ENCODE data around the gene PMEPA1.

PMEPA1 gene

GRCh38 chr20:57711311-57711712 lies 1.5 kb upstream of the PMEPA1 start:
- DNase-seq (ENCODE audit: low read depth): no peak

- DNase-seq (ENCODE audit: low read depth): no peak
These were observed 1.0 kb upstream of the PMEPA1 start for GRCh38 chr20:57710841-57711240.

GRCh38 chr20:57708694-57709673 lies 831 bp downstream of the PMEPA1 start:
- no peak for DNase-seq (ENCODE audit: low read depth)

GRCh38 chr20:57707849-57708693 lies 1.7 kb downstream of the PMEPA1 start:
- no peak for DNase-seq (ENCODE audit: low read depth)

GRCh38 chr20:57707320-57707719 lies 2.5 kb downstream of the PMEPA1 start:
- no peak for DNase-seq (ENCODE audit: low read depth)

- DNase-seq (ENCODE audit: low read depth): no peak
These were observed 4.5 kb downstream of the PMEPA1 start for GRCh38 chr20:57705127-57705899.

- no peak for DNase-seq (ENCODE audit: low read depth)
These were observed 5.6 kb downstream of the PMEPA1 start for GRCh38 chr20:57704245-57704644.

- DNase-seq (ENCODE audit: low read depth): no peak
These were observed 6.8 kb downstream of the PMEPA1 start for GRCh38 chr20:57703013-57703412.

GRCh38 chr20:57702521-57702920 lies 7.3 kb downstream of the PMEPA1 start:
- no peak for DNase-seq (ENCODE audit: low read depth)

- DNase-seq (ENCODE audit: low read depth): no peak
These were observed 7.7 kb downstream of the PMEPA1 start for GRCh38 chr20:57702091-57702490.

- no peak for DNase-seq (ENCODE audit: low read depth)
These were observed 8.2 kb downstream of the PMEPA1 start for GRCh38 chr20:57701651-57702050.

- no peak for DNase-seq (ENCODE audit: low read depth)
These were observed 8.7 kb downstream of the PMEPA1 start for GRCh38 chr20:57701090-57701489.

GRCh38 chr20:57699395-57699794 lies 10.4 kb downstream of the PMEPA1 start:
- DNase-seq (ENCODE audit: low read depth): no peak

GRCh38 chr20:57698867-57699275 lies 10.9 kb downstream of the PMEPA1 start:
- no peak for DNase-seq (ENCODE audit: low read depth)

- peak; percentile 88 for DNase-seq (ENCODE audit: low read depth)
These were observed 11.5 kb downstream of the PMEPA1 start for GRCh38 chr20:57698116-57698866.

GRCh38 chr20:57697543-57697942 lies 12.3 kb downstream of the PMEPA1 start:
- no peak for DNase-seq (ENCODE audit: low read depth)

GRCh38 chr20:57696401-57696961 lies 13.3 kb downstream of the PMEPA1 start:
- no peak for DNase-seq (ENCODE audit: low read depth)

GRCh38 chr20:57695940-57696339 lies 13.9 kb downstream of the PMEPA1 start:
- DNase-seq (ENCODE audit: low read depth): no peak

- DNase-seq (ENCODE audit: low read depth): no peak
These were observed 14.8 kb downstream of the PMEPA1 start for GRCh38 chr20:57695012-57695411.

GRCh38 chr20:57694481-57694880 lies 15.3 kb downstream of the PMEPA1 start:
- no peak for DNase-seq (ENCODE audit: low read depth)
